ENCODE results near the gene HIPK4. TPM values are rescaled to one million over a fixed set of nuclear protein-coding genes. Genes with fewer than 3 reads are reported as not detected.
"Not testable (repeated sequence)": the region's sequence is repeated elsewhere in the genome, so short reads cannot be mapped to it uniquely, and the experiment has no call there.

The HIPK4 gene
- total and polyA plus RNA-seq, 2 donors from 2014 or later: 0.09 TPM; not detected in 1

DNA sequence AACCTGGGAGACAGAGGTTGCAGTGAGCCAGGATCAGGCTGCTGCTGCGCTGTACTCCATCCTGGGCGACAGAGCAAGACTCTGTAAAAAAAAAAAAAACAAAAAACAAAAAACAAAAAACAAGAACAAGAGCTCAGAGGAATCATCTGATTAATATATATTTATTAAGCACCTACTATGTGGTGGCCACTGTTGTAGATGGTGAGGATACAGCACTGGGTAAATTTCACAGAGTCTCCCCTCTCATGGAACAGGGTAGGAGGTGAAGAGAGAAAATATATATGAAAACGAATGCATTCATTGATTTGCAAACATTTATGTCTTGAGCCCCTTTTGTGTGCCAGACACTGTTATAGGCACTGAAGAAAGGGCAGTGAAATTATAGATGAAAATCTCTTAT, 41.7 kb upstream of the HIPK4 start:
- FAIRE-seq: no peak
- H3K4me3 ChIP-seq (ENCODE audit: low read length in 3 of 3): no peak overlapping the region
- intact Hi-C loops (cut with DNase I): no loop called here
- TF ChIP-seq, protein P1, sequence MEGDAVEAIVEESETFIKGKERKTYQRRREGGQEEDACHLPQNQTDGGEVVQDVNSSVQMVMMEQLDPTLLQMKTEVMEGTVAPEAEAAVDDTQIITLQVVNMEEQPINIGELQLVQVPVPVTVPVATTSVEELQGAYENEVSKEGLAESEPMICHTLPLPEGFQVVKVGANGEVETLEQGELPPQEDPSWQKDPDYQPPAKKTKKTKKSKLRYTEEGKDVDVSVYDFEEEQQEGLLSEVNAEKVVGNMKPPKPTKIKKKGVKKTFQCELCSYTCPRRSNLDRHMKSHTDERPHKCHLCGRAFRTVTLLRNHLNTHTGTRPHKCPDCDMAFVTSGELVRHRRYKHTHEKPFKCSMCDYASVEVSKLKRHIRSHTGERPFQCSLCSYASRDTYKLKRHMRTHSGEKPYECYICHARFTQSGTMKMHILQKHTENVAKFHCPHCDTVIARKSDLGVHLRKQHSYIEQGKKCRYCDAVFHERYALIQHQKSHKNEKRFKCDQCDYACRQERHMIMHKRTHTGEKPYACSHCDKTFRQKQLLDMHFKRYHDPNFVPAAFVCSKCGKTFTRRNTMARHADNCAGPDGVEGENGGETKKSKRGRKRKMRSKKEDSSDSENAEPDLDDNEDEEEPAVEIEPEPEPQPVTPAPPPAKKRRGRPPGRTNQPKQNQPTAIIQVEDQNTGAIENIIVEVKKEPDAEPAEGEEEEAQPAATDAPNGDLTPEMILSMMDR (IDR thresholded peaks at IDR 0.05; ENCODE audit: borderline replicate concordance, extremely low read depth, insufficient read depth): no peak
- DNase-seq: no peak
- no peaks in the 10 kb centered on the region for H3K36me3 ChIP-seq (ENCODE audit: control insufficient read depth in 2 of 3, insufficient read depth in 3 of 3, low read length in 3 of 3)
- peaks cover 0 to 7% (median 5%) of the 10 kb centered on the region in 3 donors for H3K4me1 ChIP-seq (ENCODE audit: control insufficient read depth in 2 of 3, insufficient read depth in 2 of 3, low read depth in 1 of 3, low read length in 3 of 3)
- H3K9me3 ChIP-seq (ENCODE audit: control insufficient read depth in 2 of 3, insufficient read depth in 1 of 3, low read length in 3 of 3): no peaks in the 10 kb centered on the region
- no peak overlapping the region for H3K27ac ChIP-seq (ENCODE audit: low read depth in 2 of 2, low read length in 2 of 2)
- no peak overlapping the region for H3K9ac ChIP-seq (ENCODE audit: low read length in 3 of 3)
- no peaks in the 10 kb centered on the region for H3K27me3 ChIP-seq (ENCODE audit: control insufficient read depth, insufficient read depth, low read length)

DNA sequence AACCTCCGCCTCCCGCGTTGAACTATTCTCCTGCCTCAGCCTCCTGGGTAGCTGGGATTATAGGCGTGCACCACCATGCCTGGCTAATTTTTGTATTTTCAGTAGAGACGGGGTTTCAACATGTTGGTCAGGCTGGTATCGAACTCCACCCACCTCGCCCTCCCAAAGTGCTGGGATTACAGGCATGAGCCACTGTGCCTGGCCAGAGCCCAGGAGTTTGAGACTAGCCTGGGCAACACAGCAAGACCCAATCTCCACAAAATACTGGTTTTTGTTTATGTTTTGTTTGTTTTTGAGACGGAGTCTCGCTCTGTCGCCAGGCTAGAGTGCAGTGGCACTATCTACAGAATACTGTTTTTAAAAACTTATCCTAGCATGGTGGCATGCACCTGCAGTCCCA, 40.3 kb upstream of the HIPK4 start:
- H3K4me1 ChIP-seq (ENCODE audit: control insufficient read depth in 2 of 3, insufficient read depth in 2 of 3, low read depth in 1 of 3, low read length in 3 of 3); H3K9ac ChIP-seq (ENCODE audit: low read length in 3 of 3); H3K27ac ChIP-seq (ENCODE audit: low read depth in 2 of 2, low read length in 2 of 2); DNase-seq; H3K4me3 ChIP-seq (ENCODE audit: low read length in 3 of 3); H3K36me3 ChIP-seq (ENCODE audit: control insufficient read depth in 2 of 3, insufficient read depth in 3 of 3, low read length in 3 of 3); FAIRE-seq; H3K27me3 ChIP-seq (ENCODE audit: control insufficient read depth, insufficient read depth, low read length); intact Hi-C loops (cut with DNase I); H3K9me3 ChIP-seq (ENCODE audit: control insufficient read depth in 2 of 3, insufficient read depth in 1 of 3, low read length in 3 of 3): not testable (repeated sequence)

DNA sequence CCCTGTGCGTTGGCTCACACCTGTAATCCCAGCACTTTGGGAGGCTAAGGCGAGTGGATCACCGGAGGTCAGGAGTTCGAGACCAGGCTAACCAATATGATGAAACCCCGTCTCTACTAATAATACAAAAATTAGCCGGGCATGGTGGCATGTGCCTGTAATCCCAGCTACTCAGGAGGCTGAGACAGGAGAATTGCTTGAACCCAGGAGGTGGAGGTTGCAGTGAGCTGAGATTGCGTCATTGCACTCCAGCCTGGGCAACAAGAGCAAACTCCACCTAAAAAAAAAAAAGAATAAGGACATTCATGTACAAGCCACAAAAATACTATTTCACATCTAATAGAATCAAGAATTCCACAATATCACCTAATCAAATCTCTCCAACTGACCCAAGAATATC, 38.2 kb upstream of the HIPK4 start:
- H3K27me3 ChIP-seq (ENCODE audit: control insufficient read depth, insufficient read depth, low read length); DNase-seq; H3K4me1 ChIP-seq (ENCODE audit: control insufficient read depth in 2 of 3, insufficient read depth in 2 of 3, low read depth in 1 of 3, low read length in 3 of 3); H3K36me3 ChIP-seq (ENCODE audit: control insufficient read depth in 2 of 3, insufficient read depth in 3 of 3, low read length in 3 of 3); H3K9me3 ChIP-seq (ENCODE audit: control insufficient read depth in 2 of 3, insufficient read depth in 1 of 3, low read length in 3 of 3); H3K4me3 ChIP-seq (ENCODE audit: low read length in 3 of 3); intact Hi-C loops (cut with DNase I); H3K9ac ChIP-seq (ENCODE audit: low read length in 3 of 3); H3K27ac ChIP-seq (ENCODE audit: low read depth in 2 of 2, low read length in 2 of 2); FAIRE-seq: not testable (repeated sequence)

DNA sequence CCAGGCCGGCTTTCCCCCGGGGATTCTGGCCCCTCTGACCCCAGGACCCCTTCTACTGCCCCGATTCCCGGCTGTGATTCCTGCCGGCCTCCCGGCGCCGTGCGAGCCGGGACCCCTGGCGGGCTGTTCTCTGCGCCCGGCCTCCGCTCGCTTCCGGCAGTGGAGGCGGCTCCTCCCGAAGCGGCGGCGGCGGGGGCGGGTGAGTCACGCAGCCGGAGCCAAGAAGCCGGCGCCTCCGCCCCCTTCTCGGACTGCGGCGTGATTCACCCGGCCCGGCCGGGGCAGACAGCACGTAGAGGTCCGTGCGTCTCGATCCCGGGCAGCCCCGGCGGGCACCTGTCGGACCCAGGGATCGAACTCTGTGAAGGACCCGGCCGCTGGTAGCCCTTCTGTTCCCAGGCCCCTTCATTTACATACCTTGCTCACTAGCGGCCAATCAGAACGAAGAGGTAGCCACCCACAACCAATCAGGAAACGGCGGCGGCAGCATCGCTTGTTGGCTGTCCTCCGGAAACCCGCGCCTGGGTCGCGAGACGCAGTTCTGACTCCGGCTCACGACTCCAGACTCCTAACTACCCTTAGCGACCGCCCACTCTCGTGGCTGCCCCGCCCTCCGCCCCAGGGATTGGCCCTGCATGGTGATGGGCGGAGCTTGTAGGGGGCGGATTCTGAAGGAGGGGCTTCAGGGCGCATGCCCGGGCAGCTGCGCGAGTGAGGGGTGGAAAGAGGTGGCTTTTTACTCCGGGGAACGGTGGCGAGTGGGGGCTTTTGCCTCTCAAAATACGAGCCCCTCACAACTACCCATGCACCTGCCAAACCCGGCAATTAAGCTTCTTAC, 35.7 kb upstream of the HIPK4 start, which contains the start of gene SERTAD1:
TSS of gene SERTAD1 (minus strand) at position 543 of the 838 bp plus-strand sequence. CDS start 2,446 bp downstream, outside the sequence.
- H3K27ac ChIP-seq (ENCODE audit: low read depth in 2 of 2, low read length in 2 of 2): peak within 1 kb of the TSS; percentile 96 to 98
- H3K9me3 ChIP-seq (ENCODE audit: control insufficient read depth in 2 of 3, insufficient read depth in 1 of 3, low read length in 3 of 3): no peaks in the 10 kb centered on the region
- intact Hi-C loops (cut with DNase I): no loop called here
- peak; percentile 98 for FAIRE-seq
- H3K4me3 ChIP-seq (ENCODE audit: low read length in 3 of 3): peak within 1 kb of the TSS; percentile 83 to 99 (median 96)
- TF ChIP-seq, protein P1 (IDR thresholded peaks at IDR 0.05; ENCODE audit: borderline replicate concordance, extremely low read depth, insufficient read depth): peak; percentile 50
- H3K36me3 ChIP-seq (ENCODE audit: control insufficient read depth in 2 of 3, insufficient read depth in 3 of 3, low read length in 3 of 3): peaks cover 0 to 18% (median 4%) of the 10 kb centered on the region in 3 donors
- DNase-seq: peak; percentile 100
- H3K27me3 ChIP-seq (ENCODE audit: control insufficient read depth, insufficient read depth, low read length): no peaks in the 10 kb centered on the region
- peak within 1 kb of the TSS; percentile 73 to 99 (median 81) for H3K9ac ChIP-seq (ENCODE audit: low read length in 3 of 3)
- peaks cover 0 to 7% (median 3%) of the 10 kb centered on the region in 3 donors for H3K4me1 ChIP-seq (ENCODE audit: control insufficient read depth in 2 of 3, insufficient read depth in 2 of 3, low read depth in 1 of 3, low read length in 3 of 3)

Measured in kidney (tissue), 14 donors.